HG03175 (cell line): ENCODE results near the gene JMY.
A peak's percentile ranks its signal among the peaks of the same experiment; 100 is the strongest.

ENCODE experiments used
- ATAC-seq: cut with Tn5 transposase; IDR thresholded peaks from one replicate; pipeline ENCODE4 v1.9.1; 2021; ENCODE audit warnings: mild to moderate bottlenecking, moderate library complexity; ENCODE audit not compliant: unreplicated experiment

JMY gene

GRCh38 chr5:79235634-79236361, at the start of gene JMY:
JMY (plus strand) TSS chr5:79236131; CDS start chr5:79236651, 520 bp downstream.
- ATAC-seq: peak; percentile 73

GRCh38 chr5:79186455-79186854, 49.5 kb upstream of the JMY start:
- no peak for ATAC-seq

- ATAC-seq: no peak
These were observed 46.3 kb upstream of the JMY start for GRCh38 chr5:79189439-79190234.

GRCh38 chr5:79190235-79190529, 45.7 kb upstream of the JMY start:
- ATAC-seq: no peak

- ATAC-seq: no peak
These were observed 44.5 kb upstream of the JMY start for GRCh38 chr5:79191457-79191856.

GRCh38 chr5:79193643-79194042, 42.3 kb upstream of the JMY start:
- no peak for ATAC-seq

- ATAC-seq: no peak
These were observed 35.3 kb upstream of the JMY start for GRCh38 chr5:79200573-79201183.

GRCh38 chr5:79201206-79201605, 34.7 kb upstream of the JMY start:
- ATAC-seq: no peak

GRCh38 chr5:79202076-79202475, 33.9 kb upstream of the JMY start:
- ATAC-seq: no peak

- no peak for ATAC-seq
These were observed 30.0 kb upstream of the JMY start for GRCh38 chr5:79205965-79206364.

GRCh38 chr5:79206541-79206940, 29.4 kb upstream of the JMY start:
- ATAC-seq: no peak

GRCh38 chr5:79209505-79209904, 26.4 kb upstream of the JMY start:
- no peak for ATAC-seq

- ATAC-seq: no peak
These were observed 11.5 kb upstream of the JMY start for GRCh38 chr5:79224286-79224984.

GRCh38 chr5:79225026-79225425, 10.9 kb upstream of the JMY start:
- no peak for ATAC-seq

- ATAC-seq: no peak
These were observed 10.5 kb upstream of the JMY start for GRCh38 chr5:79225441-79225840.

GRCh38 chr5:79227484-79228025, 8.4 kb upstream of the JMY start:
- no peak for ATAC-seq

- ATAC-seq: peak; percentile 50
These were observed 6.4 kb upstream of the JMY start for GRCh38 chr5:79229357-79230174.

- ATAC-seq: peak; percentile 11
These were observed 684 bp upstream of the JMY start for GRCh38 chr5:79235261-79235633.

- ATAC-seq: peak; percentile 29
These were observed 535 bp downstream of the JMY start for GRCh38 chr5:79236362-79236969.
